Neutrophil (primary cell): ENCODE measurements around the gene SEC14L1.
A peak's percentile ranks its signal among the peaks of the same experiment; 100 is the strongest.

Experiments used
- H3K27ac ChIP-seq: fragments of 200-600 bp; sonication (generic); 2 replicates; pipeline ENCODE4 v1.5.1; 2016; ENCODE audit warnings: mild to moderate bottlenecking, moderate library complexity
- H3K27me3 ChIP-seq: fragments of 200-600 bp; sonication (generic); 2 replicates; pipeline ENCODE4 v1.6.0; 2016; ENCODE audit warnings: mild to moderate bottlenecking
- H3K36me3 ChIP-seq: fragments of 200-600 bp; sonication (generic); 2 replicates; pipeline ENCODE4 v1.5.1; 2017
- H3K4me1 ChIP-seq, 2 experiments: fragments of 200-600 bp in 1 of 2; sonication (generic) in 1 of 2; 1 replicate in 1 of 2; 2 replicates in 1 of 2; pipeline versions ENCODE4 v1.5.1 to v1.6.1; 2013 to 2016; ENCODE audit warnings: low read depth in 1 of 2, low read length in 1 of 2, mild to moderate bottlenecking in 1 of 2, moderate library complexity in 1 of 2; ENCODE audit not compliant: control insufficient read depth in 1 of 2, insufficient read depth in 1 of 2
- H3K4me3 ChIP-seq, 2 experiments: fragments of 200-600 bp in 1 of 2; sonication (generic) in 1 of 2; 1 replicate in 1 of 2; 2 replicates in 1 of 2; pipeline ENCODE4 v1.5.1; 2013 to 2016; ENCODE audit warnings: low read depth in 1 of 2, low read length in 1 of 2, mild to moderate bottlenecking in 1 of 2, moderate library complexity in 1 of 2
- H3K9me3 ChIP-seq: fragments of 200-600 bp; sonication (generic); 2 replicates; pipeline ENCODE4 v1.5.1; 2016
- CTCF ChIP-seq: fragments of 200-600 bp; sonication (generic); IDR thresholded peaks from 2 replicates; pipeline ENCODE4 v1.5.1; 2016; ENCODE audit warnings: antibody characterized with exemption

Gene SEC14L1

GRCh38 chr17:77145224-77145611, 4.4 kb downstream of the SEC14L1 start:
- Histone ChIP-seq H3K36me3 (peaks cover 84% of the 10 kb centered on the region), H3K4me3 (peak overlapping the region; percentile 54 to 88), H3K4me1 (peaks cover 76 to 80% of the 10 kb centered on the region in 2 experiments), H3K9me3 (no peaks in the 10 kb centered on the region), H3K27me3 (no peaks in the 10 kb centered on the region), H3K27ac (peak overlapping the region; percentile 100)
- no peak for TF ChIP-seq CTCF

- H3K4me3 ChIP-seq, result peak overlapping the region; percentile 54 to 88
- H3K9me3 ChIP-seq, result no peaks in the 10 kb centered on the region
- no peak for TF ChIP-seq CTCF
- H3K4me1 ChIP-seq, result peaks cover 76 to 82% of the 10 kb centered on the region in 2 experiments
- peaks cover 89% of the 10 kb centered on the region for H3K36me3 ChIP-seq
- H3K27ac ChIP-seq, result peak overlapping the region; percentile 100
- H3K27me3 ChIP-seq, result no peaks in the 10 kb centered on the region
Measured at GRCh38 chr17:77145612-77146245, 5.0 kb downstream of the SEC14L1 start.

- no peaks in the 10 kb centered on the region for H3K9me3 ChIP-seq
- H3K36me3 ChIP-seq, result peaks cover 94% of the 10 kb centered on the region
- H3K27me3 ChIP-seq, result no peaks in the 10 kb centered on the region
- peak overlapping the region; percentile 100 for H3K27ac ChIP-seq
- H3K4me3 ChIP-seq, result peak overlapping the region; percentile 54 to 88
- H3K4me1 ChIP-seq, result peaks cover 76 to 84% of the 10 kb centered on the region in 2 experiments
- TF ChIP-seq CTCF, result no peak
Measured at GRCh38 chr17:77146246-77146632, 5.5 kb downstream of the SEC14L1 start.

- H3K36me3 ChIP-seq, result peaks cover 99% of the 10 kb centered on the region
- no peaks in the 10 kb centered on the region for H3K9me3 ChIP-seq
- no peaks in the 10 kb centered on the region for H3K27me3 ChIP-seq
- H3K4me3 ChIP-seq, result peak overlapping the region; percentile 54 to 88
- peaks cover 73 to 89% of the 10 kb centered on the region in 2 experiments for H3K4me1 ChIP-seq
- TF ChIP-seq CTCF, result no peak
- peak overlapping the region; percentile 100 for H3K27ac ChIP-seq
Measured at GRCh38 chr17:77146882-77147281, 6.1 kb downstream of the SEC14L1 start.

GRCh38 chr17:77147357-77147801, 6.6 kb downstream of the SEC14L1 start:
- H3K27me3 ChIP-seq, result no peaks in the 10 kb centered on the region
- peaks cover 68 to 85% of the 10 kb centered on the region in 2 experiments for H3K4me1 ChIP-seq
- H3K4me3 ChIP-seq, result peak overlapping the region in 1 of 2 experiments; percentile 5
- peaks cover 97% of the 10 kb centered on the region for H3K36me3 ChIP-seq
- no peak for TF ChIP-seq CTCF
- H3K27ac ChIP-seq, result peak overlapping the region; percentile 100
- no peaks in the 10 kb centered on the region for H3K9me3 ChIP-seq
